NT2/D1 (cell line): ENCODE data around the gene VRK2.

ENCODE experiments used
- SUZ12 ChIP-seq: IDR thresholded peaks from 2 replicates; pipeline ENCODE4 v1.6.1; 2011; ENCODE audit not compliant: insufficient read length, insufficient read depth; ENCODE audit errors: extremely low read depth
- YY1 ChIP-seq: IDR thresholded peaks from 2 replicates; pipeline ENCODE4 v1.6.1; 2011; ENCODE audit not compliant: insufficient read length, insufficient read depth
- ZNF274 ChIP-seq: IDR thresholded peaks from 2 replicates; pipeline ENCODE4 v1.6.1; 2011; ENCODE audit warnings: mild to moderate bottlenecking, low read depth, low read length

- TF ChIP-seq ZNF274 (no peak), YY1 (no peak), SUZ12 (no peak)
Observed at GRCh38 chr2:58106896-58107295, 60.3 kb downstream of the VRK2 start.
